IMR-90 (cell line): ENCODE results near the gene SDHC. TPM values are rescaled to one million over a fixed set of nuclear protein-coding genes. Genes with fewer than 3 reads are reported as not detected.
A peak's percentile ranks its signal among the peaks of the same experiment; 100 is the strongest.

Experiments
- ATAC-seq: fragments of 200-7000 bp; cut with Tn5 transposase; 2 replicates; pipeline ENCODE4 v1.9.1; 2020; ENCODE audit warnings: low read depth, mild to moderate bottlenecking, moderate library complexity
- BruUV-seq: library from RNA; stranded (reverse); fragments of 400-500 nt; replicated peaks from 2 replicates; lab custom pipeline; 2021; lab: Mats Ljungman, UMichigan
- CTCF ChIA-PET: fragments of 300-600 bp; formaldehyde crosslinking; extraction: SDS; loops from one replicate; lab custom pipeline; 2021; ENCODE audit warnings: antibody characterized with exemption; lab: Yijun Ruan, JAX
- POLR2A ChIA-PET: fragments of 300-600 bp; sonication (Branson Sonifier 250); formaldehyde crosslinking; loops from one replicate; lab custom pipeline; 2022; ENCODE audit warnings: antibody characterized with exemption; ENCODE audit not compliant: unreplicated experiment; lab: Charles Lee
- DNase-seq: peaks from one replicate; pipeline ENCODE4 v3.0.0; 2013
- H2AFZ ChIP-seq: replicated peaks from 2 replicates; pipeline ENCODE3; 2013; ENCODE audit warnings: low read length, mild to moderate bottlenecking; ENCODE audit not compliant: poor library complexity
- H2AK5ac ChIP-seq: 2 replicates; pipeline ENCODE4 v1.6.1; 2013; ENCODE audit warnings: low read depth, low read length, inconsistent platforms
- H2AK9ac ChIP-seq: replicated peaks from 2 replicates; pipeline ENCODE3; 2013; ENCODE audit warnings: mild to moderate bottlenecking, low read depth, low read length, moderate library complexity; ENCODE audit not compliant: poor library complexity
- H2BK120ac ChIP-seq: 2 replicates; pipeline ENCODE4 v1.6.1; 2013; ENCODE audit warnings: low read depth, low read length, inconsistent platforms
- H2BK15ac ChIP-seq: 3 replicates; pipeline ENCODE4 v1.6.1; 2013; ENCODE audit warnings: low read depth, low read length, inconsistent platforms
- H2BK20ac ChIP-seq: 2 replicates; pipeline ENCODE4 v1.6.1; 2013; ENCODE audit warnings: low read depth, mild to moderate bottlenecking, inconsistent platforms, low read length, moderate library complexity
- H2BK5ac ChIP-seq: 2 replicates; pipeline ENCODE4 v1.6.1; 2013; ENCODE audit warnings: mild to moderate bottlenecking, low read depth, low read length, inconsistent platforms; ENCODE audit not compliant: poor library complexity, severe bottlenecking
- H3K14ac ChIP-seq: replicated peaks from 2 replicates; pipeline ENCODE4 v1.6.1; 2013; ENCODE audit warnings: low read depth, low read length, inconsistent platforms
- H3K18ac ChIP-seq: 2 replicates; pipeline ENCODE4 v1.6.1; 2013; ENCODE audit warnings: low read depth, low read length, control low read depth
- H3K23ac ChIP-seq: 2 replicates; pipeline ENCODE4 v1.6.1; 2013; ENCODE audit warnings: low read depth, low read length, inconsistent platforms
- H3K27ac ChIP-seq: 2 replicates; pipeline ENCODE4 v1.5.1; 2013; ENCODE audit warnings: mild to moderate bottlenecking, control low read depth, low read length; ENCODE audit not compliant: insufficient read depth
- H3K27me3 ChIP-seq: 2 replicates; pipeline ENCODE4 v1.6.1; 2013; ENCODE audit warnings: low read length; ENCODE audit not compliant: control insufficient read depth, insufficient read depth
- H3K36me3 ChIP-seq: 2 replicates; pipeline ENCODE4 v1.6.1; 2013; ENCODE audit warnings: low read length, mixed read lengths; ENCODE audit not compliant: control insufficient read depth, insufficient read depth
- H3K4ac ChIP-seq: 2 replicates; pipeline ENCODE4 v1.6.1; 2013; ENCODE audit warnings: low read depth, low read length, inconsistent platforms
- H3K4me1 ChIP-seq: 2 replicates; pipeline ENCODE4 v1.6.1; 2013; ENCODE audit warnings: low read length, mixed read lengths; ENCODE audit not compliant: control insufficient read depth, insufficient read depth
- H3K4me2 ChIP-seq: 2 replicates; pipeline ENCODE4 v1.6.1; 2013; ENCODE audit warnings: low read depth, mild to moderate bottlenecking, control low read depth, low read length, moderate library complexity
- H3K4me3 ChIP-seq: 2 replicates; pipeline ENCODE4 v1.5.1; 2013; ENCODE audit warnings: low read depth, mild to moderate bottlenecking, control low read depth, low read length, moderate library complexity; ENCODE audit not compliant: insufficient read depth
- H3K56ac ChIP-seq: 2 replicates; pipeline ENCODE4 v1.6.1; 2013; ENCODE audit warnings: low read length, inconsistent platforms; ENCODE audit not compliant: insufficient read depth; ENCODE audit errors: extremely low read depth
- H3K79me1 ChIP-seq, 2 experiments: 2 replicates each; pipeline ENCODE4 v1.6.1; 2013; ENCODE audit warnings: low read length in 2 of 2, inconsistent platforms in 1 of 2, low read depth in 1 of 2
- H3K9ac ChIP-seq: 2 replicates; pipeline ENCODE4 v1.6.1; 2013; ENCODE audit warnings: low read depth, low read length, control low read depth
- H3K9me1 ChIP-seq: 2 replicates; pipeline ENCODE4 v1.6.1; 2013; ENCODE audit warnings: low read length, inconsistent platforms; ENCODE audit not compliant: insufficient read depth
- H3K9me3 ChIP-seq: 2 replicates; pipeline ENCODE4 v1.6.1; 2013; ENCODE audit warnings: low read length; ENCODE audit not compliant: control insufficient read depth, insufficient read depth
- H4K20me1 ChIP-seq: 2 replicates; pipeline ENCODE4 v1.6.1; 2013; ENCODE audit warnings: low read length, inconsistent platforms; ENCODE audit not compliant: insufficient read depth
- H4K5ac ChIP-seq: 2 replicates; pipeline ENCODE4 v1.6.1; 2013; ENCODE audit warnings: mild to moderate bottlenecking, low read depth, low read length, control low read depth
- H4K8ac ChIP-seq, 2 experiments: 2 replicates each; pipeline ENCODE4 v1.6.1; 2013; ENCODE audit warnings: low read depth in 2 of 2, low read length in 2 of 2, control low read depth in 1 of 2, inconsistent platforms in 1 of 2
- H4K91ac ChIP-seq: 2 replicates; pipeline ENCODE4 v1.6.1; 2013; ENCODE audit warnings: low read depth, low read length, inconsistent platforms; ENCODE audit not compliant: insufficient read depth
- BHLHE40 ChIP-seq: fragments of 150-350 bp; IDR thresholded peaks from 2 replicates; pipeline ENCODE4 v1.6.1; 2016; ENCODE audit warnings: mild to moderate bottlenecking, low read depth, low read length
- CEBPB ChIP-seq: IDR thresholded peaks from 2 replicates; pipeline ENCODE4 v1.6.1; 2012; ENCODE audit warnings: low read depth, low read length, improper control_type of control experiment
- CTCF ChIP-seq: conservative IDR thresholded peaks from 2 replicates; pipeline ENCODE4 v1.5.1; 2012; ENCODE audit warnings: mild to moderate bottlenecking, low read depth, low read length, improper control_type of control experiment
- ELK1 ChIP-seq: fragments of 150-350 bp; IDR thresholded peaks from 2 replicates; pipeline ENCODE4 v1.6.1; 2016; ENCODE audit warnings: low read depth, mild to moderate bottlenecking, low read length, moderate library complexity, borderline replicate concordance
- FOS ChIP-seq: fragments of 150-350 bp; IDR thresholded peaks from 2 replicates; pipeline ENCODE4 v1.6.1; 2016; ENCODE audit warnings: low read depth, low read length
- MAZ ChIP-seq: IDR thresholded peaks from 2 replicates; pipeline ENCODE4 v1.6.1; 2012; ENCODE audit warnings: low read depth, mild to moderate bottlenecking, low read length, improper control_type of control experiment, moderate library complexity, borderline replicate concordance
- POLR2A ChIP-seq: IDR thresholded peaks from 2 replicates; pipeline ENCODE4 v1.6.1; 2012; ENCODE audit warnings: mild to moderate bottlenecking, low read depth, low read length
- RCOR1 ChIP-seq: IDR thresholded peaks from 2 replicates; pipeline ENCODE4 v1.6.1; 2012; ENCODE audit warnings: mild to moderate bottlenecking, low read length, improper control_type of control experiment; ENCODE audit not compliant: insufficient replicate concordance
- RFX5 ChIP-seq: IDR thresholded peaks from 2 replicates; pipeline ENCODE4 v1.8.0; 2012; ENCODE audit warnings: low read depth, mild to moderate bottlenecking, low read length, moderate library complexity
- USF2 ChIP-seq: fragments of 150-350 bp; IDR thresholded peaks from 2 replicates; pipeline ENCODE4 v1.6.1; 2017; ENCODE audit warnings: mild to moderate bottlenecking, antibody characterized with exemption, low read length, low read depth
- WGBS, 2 experiments: methylation state at CpG; one replicate each; pipeline versions ENCODE4 v1.1.5 to v1.1.7; 2013; ENCODE audit warnings: missing lambda C conversion rate in 2 of 2; ENCODE audit not compliant: insufficient read length in 1 of 2; ENCODE audit errors: extremely low coverage in 2 of 2; 5-methylcytosine and 5-hydroxymethylcytosine counted together
- dilution Hi-C: fragments of 300-500 bp; cut with HindIII; formaldehyde crosslinking; loops from one replicate; pipeline ENCODE4 v1.14.3; 2018; ENCODE audit warnings: low sequenced_read_pairs; ENCODE audit not compliant: unreplicated experiment
- in situ Hi-C: fragments of 300-500 bp; cut with MboI; formaldehyde crosslinking; loops from 3 replicates; pipeline ENCODE4 v1.14.3; 2019; ENCODE audit warnings: low sequenced_read_pairs, inconsistent platforms, mixed read lengths
- intact Hi-C: fragments of 100-400 bp; cut with micrococcal nuclease; formaldehyde crosslinking; loops from 2 replicates; pipeline ENCODE4 v1.10.0; 2022
- polyA plus RNA-seq, 3 experiments: library from polyadenylated mRNA; depleted of rRNA; stranded (reverse); fragments of >200 nt; gene quantifications; 2 replicates each; pipeline ENCODE4 v1.2.3, GENCODE V29; 2012; ENCODE audit warnings: low replicate concordance in 1 of 3
- total RNA-seq: library from RNA; depleted of rRNA; stranded (reverse); fragments of >200 nt; gene quantifications from 2 replicates; pipeline ENCODE4 v1.2.3, GENCODE V29; 2012

The SDHC gene
- total and polyA plus RNA-seq, 2 of the 4 experiments (the other 2 are of a cell fraction), result 158 to 235 TPM

- TF ChIP-seq USF2 (peak; percentile 52; the same call in 1 of the 2 replicates), CEBPB (0 out of 2 replicates have a peak, but pooled peaks have one; percentile 20)
Measured at GRCh38 chr1:161389691-161390558, 75.7 kb downstream of the SDHC start (continued).

- H2BK20ac ChIP-seq, result no peak overlapping the region
- H3K4me2 ChIP-seq, result peak overlapping the region; percentile 93
- no peak for TF ChIP-seq ELK1
- no peak for TF ChIP-seq BHLHE40
- no peak for TF ChIP-seq FOS
- TF ChIP-seq POLR2A, result peak; percentile 18; the same call in 1 of the 2 replicates
- no peak for TF ChIP-seq RCOR1
- TF ChIP-seq RFX5, result no peak
- no peak for TF ChIP-seq CTCF
- TF ChIP-seq MAZ, result no peak
- H2AFZ ChIP-seq, result peak overlapping the region; percentile 91
- intact Hi-C loops, result loop anchor here (5.0 kb wide), 1 partner anchor 348 kb away; no protein-coding TSS in a partner anchor
- no peaks in the 10 kb centered on the region for H4K20me1 ChIP-seq
- peaks cover 0 to 4% of the 10 kb centered on the region in 2 experiments; a peak in 1 of 4 replicates for H3K79me1 ChIP-seq
- ChIA-PET CTCF (no interaction called here), POLR2A (no interaction called here)
- peak overlapping the region; percentile 79 for H3K14ac ChIP-seq
- peak overlapping the region; percentile 78; the same call in 1 of the 2 replicates for H3K23ac ChIP-seq
- H2BK15ac ChIP-seq, result no peak overlapping the region
- in situ Hi-C loops, result no loop called here
- H2BK120ac ChIP-seq, result no peak overlapping the region
- peak overlapping the region; percentile 22 to 84; a peak in 2 of 4 replicates for H4K8ac ChIP-seq
- peak overlapping the region; percentile 47 for H3K4ac ChIP-seq
- no peak for ATAC-seq
- no peaks in the 10 kb centered on the region for H3K9me3 ChIP-seq
- BruUV-seq, result no TSS peak
- no peak overlapping the region for H2AK5ac ChIP-seq
- H3K9me1 ChIP-seq, result peaks cover 2% of the 10 kb centered on the region; the same call in 1 of the 2 replicates
- no peak overlapping the region for H2BK5ac ChIP-seq
- no CpG with 5 or more reads among the region's 13 CpGs for WGBS, 2 experiments
- peak overlapping the region; percentile 41; the same call in 1 of the 2 replicates for H4K91ac ChIP-seq
- 0 out of 2 replicates have a peak overlapping the region, but pooled peaks have one; percentile 47 for H3K56ac ChIP-seq
- dilution Hi-C loops, result no loop called here
- H3K4me3 ChIP-seq, result peak overlapping the region; percentile 90
- no peak overlapping the region for H4K5ac ChIP-seq
- no peak overlapping the region for H3K18ac ChIP-seq
- H3K4me1 ChIP-seq, result no peaks in the 10 kb centered on the region
- peak overlapping the region; percentile 29 for H2AK9ac ChIP-seq
- H3K27me3 ChIP-seq, result no peaks in the 10 kb centered on the region
- no peaks in the 10 kb centered on the region for H3K36me3 ChIP-seq
- H3K27ac ChIP-seq, result peak overlapping the region; percentile 72; the same call in 1 of the 2 replicates
- H3K9ac ChIP-seq, result peak overlapping the region; percentile 83
- peak; percentile 22 for DNase-seq
Measured at GRCh38 chr1:161390559-161390858, 76.3 kb downstream of the SDHC start.
